Measurements from ENCODE around the gene ELP1. TPM values are rescaled to one million over a fixed set of nuclear protein-coding genes. Genes with fewer than 3 reads are reported as not detected.
A peak's percentile ranks its signal among the peaks of the same experiment; 100 is the strongest.

ELP1 gene
- total RNA-seq, 1 experiment from 2014 or later, result 29.1 TPM

DNA sequence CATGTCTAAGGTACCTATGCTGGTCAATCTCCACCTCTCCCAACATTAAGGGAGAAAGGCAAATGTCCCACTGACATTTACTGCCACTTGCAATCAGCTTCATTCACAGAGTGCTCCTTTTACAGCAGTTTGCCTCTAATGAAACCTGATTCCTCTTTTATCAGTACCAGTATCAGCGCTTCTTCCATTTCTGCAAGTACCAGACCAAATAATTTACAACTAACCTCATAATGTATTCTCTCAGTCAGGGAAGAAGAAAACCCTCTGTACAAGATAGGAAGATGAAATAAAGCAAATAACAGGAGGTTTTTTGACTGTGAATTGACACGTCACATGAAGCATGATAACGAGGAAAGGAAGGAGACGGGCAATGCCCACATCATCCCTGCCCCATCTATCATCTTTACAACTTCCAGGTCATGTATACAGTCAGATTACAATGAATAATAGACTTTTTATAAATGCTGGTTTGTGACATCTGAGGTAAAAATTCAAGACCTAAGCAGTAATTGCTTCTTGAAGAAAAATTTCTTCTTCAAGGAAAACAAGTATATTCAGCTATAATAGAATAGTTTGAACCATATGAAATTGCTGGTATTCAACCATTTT is 22.2 kb upstream of the ELP1 start:
- no peak overlapping the region for H3K4me3 ChIP-seq (ENCODE audit: low read depth, low read length)
- Mint-ChIP-seq H3K9me3 (ENCODE audit: unreplicated experiment) (no peaks in the 10 kb centered on the region), H3K27me3 (ENCODE audit: insufficient read depth, unreplicated experiment) (no peaks in the 10 kb centered on the region), H3K36me3 (ENCODE audit: insufficient read depth, unreplicated experiment) (peaks cover 52% of the 10 kb centered on the region), H3K4me1 (ENCODE audit: low read depth, unreplicated experiment) (no peaks in the 10 kb centered on the region), H3K27ac (ENCODE audit: unreplicated experiment) (no peak overlapping the region), H3K4me3 (ENCODE audit: unreplicated experiment) (no peak overlapping the region)
- POLR2A ChIA-PET, result no interaction called here
- BruUV-seq (replicated peaks), result no TSS peak
- no peaks in the 10 kb centered on the region for H3K27me3 ChIP-seq (replicated peaks; ENCODE audit: control insufficient read depth, insufficient read depth, low read length)
- H3K9me3 ChIP-seq, result no peaks in the 10 kb centered on the region
- intact Hi-C loops (cut with micrococcal nuclease; ENCODE audit: unreplicated experiment), result no loop called here
- H3K36me3 ChIP-seq (ENCODE audit: control insufficient read depth, insufficient read depth, low read length), result no peaks in the 10 kb centered on the region; the same call in none of the 2 replicates
- H3K4me1 ChIP-seq, result no peaks in the 10 kb centered on the region
- TF ChIP-seq, protein P1, sequence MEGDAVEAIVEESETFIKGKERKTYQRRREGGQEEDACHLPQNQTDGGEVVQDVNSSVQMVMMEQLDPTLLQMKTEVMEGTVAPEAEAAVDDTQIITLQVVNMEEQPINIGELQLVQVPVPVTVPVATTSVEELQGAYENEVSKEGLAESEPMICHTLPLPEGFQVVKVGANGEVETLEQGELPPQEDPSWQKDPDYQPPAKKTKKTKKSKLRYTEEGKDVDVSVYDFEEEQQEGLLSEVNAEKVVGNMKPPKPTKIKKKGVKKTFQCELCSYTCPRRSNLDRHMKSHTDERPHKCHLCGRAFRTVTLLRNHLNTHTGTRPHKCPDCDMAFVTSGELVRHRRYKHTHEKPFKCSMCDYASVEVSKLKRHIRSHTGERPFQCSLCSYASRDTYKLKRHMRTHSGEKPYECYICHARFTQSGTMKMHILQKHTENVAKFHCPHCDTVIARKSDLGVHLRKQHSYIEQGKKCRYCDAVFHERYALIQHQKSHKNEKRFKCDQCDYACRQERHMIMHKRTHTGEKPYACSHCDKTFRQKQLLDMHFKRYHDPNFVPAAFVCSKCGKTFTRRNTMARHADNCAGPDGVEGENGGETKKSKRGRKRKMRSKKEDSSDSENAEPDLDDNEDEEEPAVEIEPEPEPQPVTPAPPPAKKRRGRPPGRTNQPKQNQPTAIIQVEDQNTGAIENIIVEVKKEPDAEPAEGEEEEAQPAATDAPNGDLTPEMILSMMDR (IDR thresholded peaks at IDR 0.05; ENCODE audit: insufficient read depth in 1 of 2, low read depth in 1 of 2, low read length in 1 of 2, severe bottlenecking in 1 of 2, unreplicated experiment in 1 of 2), result no peak
- CTCF ChIA-PET, result no interaction called here
- no peak for DNase-seq

DNA sequence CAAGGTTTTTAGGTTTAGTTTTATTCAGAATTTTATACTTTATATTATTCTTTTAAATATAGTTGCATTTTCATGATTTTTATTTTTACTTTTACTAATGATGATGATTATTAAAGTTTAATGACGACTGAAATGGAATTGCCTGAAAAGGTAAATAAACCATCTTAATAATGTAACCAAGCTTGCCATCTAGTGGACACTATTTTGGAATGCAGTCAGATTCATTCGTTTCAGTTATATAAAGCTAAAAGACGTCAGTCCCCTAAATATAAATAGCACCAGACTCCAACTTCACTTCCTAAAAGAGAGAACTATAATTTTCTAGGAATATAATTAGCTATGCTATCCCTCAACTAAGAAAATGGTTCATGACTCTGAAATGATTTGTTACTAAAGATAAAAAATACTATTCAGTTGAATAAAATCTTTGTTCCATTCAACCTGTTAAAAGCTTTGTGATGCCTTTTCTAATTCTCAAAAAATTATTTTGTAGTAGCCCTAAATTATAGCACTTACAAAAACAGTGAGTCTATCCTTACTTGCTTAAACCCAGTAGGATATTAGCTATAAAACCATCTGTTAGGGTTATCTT is 20.2 kb upstream of the ELP1 start:
- TF ChIP-seq, protein P1 (IDR thresholded peaks at IDR 0.05; ENCODE audit: insufficient read depth in 1 of 2, low read depth in 1 of 2, low read length in 1 of 2, severe bottlenecking in 1 of 2, unreplicated experiment in 1 of 2), result peak; percentile 53 to 62
- Mint-ChIP-seq H3K4me1 (ENCODE audit: low read depth, unreplicated experiment) (no peaks in the 10 kb centered on the region), H3K27ac (ENCODE audit: unreplicated experiment) (no peak overlapping the region), H3K9me3 (ENCODE audit: unreplicated experiment) (no peaks in the 10 kb centered on the region), H3K27me3 (ENCODE audit: insufficient read depth, unreplicated experiment) (no peaks in the 10 kb centered on the region), H3K36me3 (ENCODE audit: insufficient read depth, unreplicated experiment) (peaks cover 50% of the 10 kb centered on the region), H3K4me3 (ENCODE audit: unreplicated experiment) (no peak overlapping the region)
- ChIA-PET POLR2A (no interaction called here), CTCF (interaction anchor here (0.7 to 1.3 kb wide), 5 partner anchors 62 to 229 kb away, joined by 3 to 9 read pairs (median 3); no protein-coding TSS in a partner anchor)
- Histone ChIP-seq H3K4me1 (no peaks in the 10 kb centered on the region), H3K27me3 (replicated peaks; ENCODE audit: control insufficient read depth, insufficient read depth, low read length) (no peaks in the 10 kb centered on the region), H3K9me3 (no peaks in the 10 kb centered on the region), H3K36me3 (ENCODE audit: control insufficient read depth, insufficient read depth, low read length) (no peaks in the 10 kb centered on the region; the same call in none of the 2 replicates), H3K4me3 (ENCODE audit: low read depth, low read length) (no peak overlapping the region)
- intact Hi-C loops (cut with micrococcal nuclease; ENCODE audit: unreplicated experiment), result loop anchor here (1.0 to 5.0 kb wide), 3 partner anchors 65 to 387 kb away; no protein-coding TSS in a partner anchor
- peak in 1 of 2 experiments; percentile 15 for DNase-seq
- no TSS peak for BruUV-seq (replicated peaks)

DNA sequence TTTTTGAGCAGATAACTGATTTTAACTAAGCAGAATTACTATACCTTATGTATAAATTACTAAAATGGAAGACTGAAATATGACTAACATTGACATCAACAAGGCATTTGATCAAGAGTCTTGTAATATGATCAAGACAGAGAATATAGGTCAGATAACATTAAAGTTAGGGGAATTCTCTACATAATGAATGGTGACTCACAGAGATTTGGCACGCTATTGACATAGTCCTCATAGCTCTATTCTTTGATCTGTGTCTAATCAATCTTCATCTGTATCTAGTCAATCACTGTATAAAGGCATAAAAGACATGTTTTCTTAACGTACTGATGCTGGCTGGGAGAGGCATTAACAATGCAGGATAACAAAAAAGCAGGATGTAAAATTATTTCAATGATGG is 17.7 kb upstream of the ELP1 start:
- peaks cover 53% of the 10 kb centered on the region for H3K36me3 Mint-ChIP-seq (ENCODE audit: insufficient read depth, unreplicated experiment)
- no peak overlapping the region for H3K4me3 Mint-ChIP-seq (ENCODE audit: unreplicated experiment)
- TF ChIP-seq, protein P1 (IDR thresholded peaks at IDR 0.05; ENCODE audit: insufficient read depth in 1 of 2, low read depth in 1 of 2, low read length in 1 of 2, severe bottlenecking in 1 of 2, unreplicated experiment in 1 of 2), result no peak
- no peaks in the 10 kb centered on the region for H3K4me1 ChIP-seq
- CTCF ChIA-PET, result no interaction called here
- peaks cover under 1% of the 10 kb centered on the region for H3K4me1 Mint-ChIP-seq (ENCODE audit: low read depth, unreplicated experiment)
- H3K27ac Mint-ChIP-seq (ENCODE audit: unreplicated experiment), result no peak overlapping the region
- H3K36me3 ChIP-seq (ENCODE audit: control insufficient read depth, insufficient read depth, low read length), result no peaks in the 10 kb centered on the region; the same call in 1 of the 2 replicates
- H3K27me3 ChIP-seq (replicated peaks; ENCODE audit: control insufficient read depth, insufficient read depth, low read length), result no peaks in the 10 kb centered on the region
- no peaks in the 10 kb centered on the region for H3K9me3 ChIP-seq
- intact Hi-C loops (cut with micrococcal nuclease; ENCODE audit: unreplicated experiment), result loop anchor here (5.0 kb wide), 1 partner anchor 384 kb away; no protein-coding TSS in a partner anchor
- H3K27me3 Mint-ChIP-seq (ENCODE audit: insufficient read depth, unreplicated experiment), result no peaks in the 10 kb centered on the region
- H3K4me3 ChIP-seq (ENCODE audit: low read depth, low read length), result no peak overlapping the region
- POLR2A ChIA-PET, result no interaction called here
- DNase-seq, result no peak
- BruUV-seq (replicated peaks), result no TSS peak
- no peaks in the 10 kb centered on the region for H3K9me3 Mint-ChIP-seq (ENCODE audit: unreplicated experiment)

Data from Caco-2 (cell line).